Activated T-cell treated with anti-CD3 and anti-CD28 coated beads, Interleukin-2, amount 50 U/mL, for 48 hours (primary cell): ENCODE measurements around the gene IFIT1.
"Not testable (repeated sequence)": the region's sequence is repeated elsewhere in the genome, so short reads cannot be mapped to it uniquely, and the experiment has no call there.

Source experiments
- DNase-seq, 2 experiments: peaks; one replicate each; pipeline ENCODE4 v3.0.0-alpha.2; 2020

IFIT1 gene

GRCh38 chr10:89391907-89392756 lies at the start of gene IFIT1:
Gene IFIT1, plus strand, starts transcription at chr10:89392623. Its CDS starts 90 bp downstream, at chr10:89392713.
- DNase-seq, result peak in 1 of 2 experiments; percentile 26

GRCh38 chr10:89343089-89343767 lies 49.2 kb upstream of the IFIT1 start:
- no peak for DNase-seq

- no peak for DNase-seq
Observed at GRCh38 chr10:89344156-89344555, 48.3 kb upstream of the IFIT1 start.

- no peak for DNase-seq
Observed at GRCh38 chr10:89345367-89346000, 46.9 kb upstream of the IFIT1 start.

- no peak for DNase-seq
Observed at GRCh38 chr10:89346405-89347254, 45.8 kb upstream of the IFIT1 start.

- DNase-seq, result no peak
Observed at GRCh38 chr10:89347701-89348457, 44.5 kb upstream of the IFIT1 start.

GRCh38 chr10:89348481-89348880 lies 43.9 kb upstream of the IFIT1 start:
- no peak for DNase-seq

- DNase-seq, result no peak
Observed at GRCh38 chr10:89348975-89349374, 43.4 kb upstream of the IFIT1 start.

- not testable (repeated sequence) for DNase-seq
Observed at GRCh38 chr10:89350631-89351315, 41.6 kb upstream of the IFIT1 start.

- DNase-seq, result no peak
Observed at GRCh38 chr10:89351412-89351779, 41.0 kb upstream of the IFIT1 start.

GRCh38 chr10:89351780-89352597 lies 40.4 kb upstream of the IFIT1 start:
- no peak for DNase-seq

GRCh38 chr10:89352802-89353201 lies 39.6 kb upstream of the IFIT1 start:
- DNase-seq, result no peak

- no peak for DNase-seq
Observed at GRCh38 chr10:89355394-89355931, 37.0 kb upstream of the IFIT1 start.

GRCh38 chr10:89357096-89357495 lies 35.3 kb upstream of the IFIT1 start:
- DNase-seq, result no peak

GRCh38 chr10:89357975-89358374 lies 34.4 kb upstream of the IFIT1 start:
- no peak for DNase-seq

- no peak for DNase-seq
Observed at GRCh38 chr10:89360157-89360556, 32.3 kb upstream of the IFIT1 start.

GRCh38 chr10:89362929-89363328 lies 29.5 kb upstream of the IFIT1 start:
- no peak for DNase-seq

- DNase-seq, result no peak
Observed at GRCh38 chr10:89363729-89364442, 28.5 kb upstream of the IFIT1 start.

GRCh38 chr10:89364531-89364930 lies 27.9 kb upstream of the IFIT1 start:
- no peak for DNase-seq

- DNase-seq, result no peak
Observed at GRCh38 chr10:89367529-89367928, 24.9 kb upstream of the IFIT1 start.
